OCI-LY3 (cell line): ENCODE measurements around the gene MB21D2.
"Not testable (repeated sequence)": the region's sequence is repeated elsewhere in the genome, so short reads cannot be mapped to it uniquely, and the experiment has no call there.

Source experiments
- H2AFZ ChIP-seq: fragments of 200-600, 300-600 bp; shearing (Covaris generic); 2 replicates; pipeline ENCODE4 v1.6.0; 2014; ENCODE audit warnings: antibody characterized with exemption, low read depth, low read length
- H3K27ac ChIP-seq: fragments of 200-600, 300-600 bp; sonication (generic); 2 replicates; pipeline ENCODE4 v1.5.1; 2014; ENCODE audit warnings: mild to moderate bottlenecking, low read length, moderate library complexity, mixed read lengths
- H3K27me3 ChIP-seq: fragments of 200-600, 300-600 bp; sonication (generic); 2 replicates; pipeline ENCODE4 v1.6.1; 2014; ENCODE audit warnings: low read depth, low read length, mixed read lengths
- H3K36me3 ChIP-seq: fragments of 200-600, 300-600 bp; sonication (generic); replicated peaks from 2 replicates; pipeline ENCODE3; 2014; ENCODE audit warnings: low read depth, low read length, mixed read lengths
- H3K4me1 ChIP-seq: fragments of 300-600, 200-600 bp; sonication (generic); 2 replicates; pipeline ENCODE4 v1.6.1; 2014; ENCODE audit warnings: low read length, mixed read lengths
- H3K4me2 ChIP-seq: fragments of 200-600, 300-600 bp; sonication (generic); 2 replicates; pipeline ENCODE4 v1.6.1; 2014; ENCODE audit warnings: low read length, mixed read lengths
- H3K4me3 ChIP-seq: fragments of 300-600, 200-600 bp; sonication (generic); 2 replicates; pipeline ENCODE4 v1.5.1; 2014; ENCODE audit warnings: antibody characterized with exemption, mild to moderate bottlenecking, low read length, moderate library complexity
- H3K79me2 ChIP-seq: fragments of 300-600, 200-600 bp; shearing (Covaris generic); 2 replicates; pipeline ENCODE4 v1.6.1; 2014; ENCODE audit warnings: mild to moderate bottlenecking, low read length, mixed read lengths
- H3K9ac ChIP-seq: fragments of 300-600, 200-600 bp; shearing (Covaris generic); 2 replicates; pipeline ENCODE4 v1.6.0; 2014; ENCODE audit warnings: mild to moderate bottlenecking, low read length, moderate library complexity
- H3K9me3 ChIP-seq: fragments of 200-600, 300-600 bp; shearing (Covaris generic); 2 replicates; pipeline ENCODE4 v1.6.1; 2014; ENCODE audit warnings: low read length, mixed read lengths; ENCODE audit not compliant: insufficient read depth
- H4K20me1 ChIP-seq: fragments of 200-600, 300-600 bp; sonication (generic); 2 replicates; pipeline ENCODE4 v1.6.1; 2016; ENCODE audit warnings: low read length, mixed read lengths; ENCODE audit not compliant: insufficient read depth
- CTCF ChIP-seq: fragments of 200-600, 300-600 bp; sonication (generic); IDR thresholded peaks from 2 replicates; pipeline ENCODE4 v1.5.1; 2014; ENCODE audit warnings: antibody characterized with exemption, low read length, low read depth
- EZH2phosphoT487 ChIP-seq: fragments of 200-600 bp; shearing (Covaris generic); IDR thresholded peaks from 2 replicates; pipeline ENCODE4 v1.6.1; 2018; ENCODE audit warnings: antibody characterized with exemption, mixed run types, low read depth

The MB21D2 gene, protein sequence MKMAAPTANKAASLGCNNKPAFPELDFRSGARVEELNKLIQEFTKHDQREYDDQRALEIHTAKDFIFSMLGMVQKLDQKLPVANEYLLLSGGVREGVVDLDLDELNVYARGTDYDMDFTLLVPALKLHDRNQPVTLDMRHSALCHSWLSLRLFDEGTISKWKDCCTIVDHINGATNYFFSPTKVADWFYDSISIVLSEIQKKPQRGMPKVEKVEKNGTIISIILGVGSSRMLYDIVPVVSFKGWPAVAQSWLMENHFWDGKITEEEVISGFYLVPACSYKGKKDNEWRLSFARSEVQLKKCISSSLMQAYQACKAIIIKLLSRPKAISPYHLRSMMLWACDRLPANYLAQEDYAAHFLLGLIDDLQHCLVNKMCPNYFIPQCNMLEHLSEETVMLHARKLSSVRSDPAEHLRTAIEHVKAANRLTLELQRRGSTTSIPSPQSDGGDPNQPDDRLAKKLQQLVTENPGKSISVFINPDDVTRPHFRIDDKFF

DNA sequence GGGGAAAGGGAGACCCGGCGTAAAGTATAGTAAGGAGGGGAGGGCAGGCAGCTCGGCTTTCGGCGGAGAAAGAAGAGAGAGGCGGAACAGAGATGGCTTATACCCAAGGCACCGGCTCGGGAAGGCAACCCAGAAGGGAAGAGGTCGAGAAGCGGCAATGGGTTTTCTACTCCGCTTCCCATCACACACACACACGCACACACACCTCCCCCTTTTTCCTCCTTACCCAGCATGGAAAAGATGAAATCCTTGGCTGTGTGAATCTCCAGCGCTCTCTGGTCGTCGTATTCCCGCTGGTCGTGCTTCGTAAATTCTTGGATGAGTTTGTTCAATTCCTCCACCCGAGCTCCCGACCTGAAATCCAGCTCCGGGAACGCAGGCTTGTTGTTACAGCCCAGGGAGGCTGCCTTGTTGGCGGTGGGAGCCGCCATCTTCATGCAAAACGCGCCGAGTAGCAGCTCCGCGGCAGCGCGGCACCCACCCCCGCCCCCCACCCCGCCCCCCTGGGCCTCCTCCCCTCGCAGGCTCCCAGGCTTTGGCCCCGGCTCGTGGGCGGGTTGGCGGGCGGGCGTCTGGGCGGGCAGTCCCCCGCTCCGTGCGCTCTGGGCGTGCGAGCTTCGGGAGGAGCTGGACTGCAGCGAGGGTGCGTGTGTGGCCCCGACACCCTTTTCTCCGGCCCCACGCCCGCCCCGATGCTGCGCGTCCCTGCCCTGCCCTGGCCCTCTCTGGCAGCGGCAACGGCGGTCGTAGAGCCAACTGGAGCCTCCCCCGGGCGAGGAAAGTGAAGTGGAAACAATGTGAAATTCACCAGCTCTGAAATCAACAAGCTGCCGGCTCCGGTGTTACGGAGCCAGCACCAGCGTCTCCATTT lies at the start of gene MB21D2:
Gene MB21D2 (minus strand): TSS at position 453 of the 871 bp plus-strand sequence. CDS start 16 bp downstream, at position 437.
- no peaks in the 10 kb centered on the region for H3K36me3 ChIP-seq
- no peaks in the 10 kb centered on the region for H3K9me3 ChIP-seq
- H3K27me3 ChIP-seq: peaks cover 9% of the 10 kb centered on the region
- TF ChIP-seq CTCF: no peak
- no peak for TF ChIP-seq EZH2phosphoT487
- no peak within 1 kb of the TSS for H3K9ac ChIP-seq
- no peak within 1 kb of the TSS for H3K4me3 ChIP-seq
- no peak within 1 kb of the TSS for H3K27ac ChIP-seq
- no peak within 1 kb of the TSS for H2AFZ ChIP-seq
- no peaks in the 10 kb centered on the region for H3K79me2 ChIP-seq
- no peaks in the 10 kb centered on the region for H3K4me1 ChIP-seq
- H4K20me1 ChIP-seq: no peaks in the 10 kb centered on the region
- no peak within 1 kb of the TSS for H3K4me2 ChIP-seq

DNA sequence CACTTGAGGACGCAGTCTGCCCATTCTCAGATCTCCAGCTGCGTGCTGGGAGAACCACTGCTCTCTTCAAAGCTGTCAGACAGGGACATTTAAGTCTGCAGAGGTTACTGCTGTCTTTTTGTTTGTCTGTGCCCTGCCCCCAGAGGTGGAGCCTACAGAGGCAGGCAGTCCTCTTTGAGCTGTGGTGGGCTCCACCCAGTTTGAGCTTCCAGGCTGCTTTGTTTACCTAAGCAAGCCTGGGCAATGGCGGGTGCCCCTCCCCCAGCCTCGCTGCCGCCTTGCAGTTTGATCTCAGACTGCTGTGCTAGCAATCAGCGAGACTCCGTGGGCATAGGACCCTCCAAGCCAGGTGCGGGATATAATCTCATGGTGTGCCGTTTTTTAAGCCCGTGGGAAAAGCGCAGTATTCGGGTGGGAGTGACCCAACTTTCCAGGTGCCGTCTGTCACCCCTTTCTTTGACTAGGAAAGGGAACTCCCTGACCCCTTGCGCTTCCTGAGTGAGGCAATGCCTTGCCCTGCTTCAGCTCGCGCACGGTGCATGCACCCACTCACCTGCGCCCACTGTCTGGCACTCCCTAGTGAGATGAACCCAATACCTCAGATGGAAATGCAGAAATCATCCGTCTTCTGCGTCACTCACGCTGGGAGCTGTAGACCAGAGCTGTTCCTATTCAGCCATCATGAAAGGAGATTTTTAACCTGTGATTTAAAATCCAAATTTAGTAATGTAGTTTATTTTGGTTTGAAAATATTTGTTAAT lies 47.5 kb upstream of the MB21D2 start:
- not testable (repeated sequence) for H3K79me2 ChIP-seq, H4K20me1 ChIP-seq, H3K9ac ChIP-seq, H3K4me2 ChIP-seq, H2AFZ ChIP-seq, H3K27me3 ChIP-seq, H3K9me3 ChIP-seq, H3K27ac ChIP-seq, H3K36me3 ChIP-seq, H3K4me1 ChIP-seq, H3K4me3 ChIP-seq

DNA sequence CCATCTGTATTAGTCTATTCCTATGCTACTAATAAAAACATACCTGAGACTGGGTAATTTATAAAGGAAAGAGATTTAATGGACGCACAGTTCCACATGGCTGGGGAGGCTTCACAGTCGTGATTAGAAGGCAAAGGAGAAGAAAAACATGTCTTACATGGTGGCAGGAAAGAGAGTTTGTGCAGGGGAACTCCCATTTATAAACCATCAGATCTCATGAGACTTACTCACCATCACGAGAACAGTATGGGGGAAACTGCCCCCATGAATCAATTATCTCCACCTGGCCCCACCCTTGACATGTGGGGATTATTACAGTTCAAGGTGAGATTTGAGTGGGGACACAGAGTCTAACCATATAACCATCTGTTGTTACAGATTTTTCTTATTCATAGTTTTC lies 42.1 kb upstream of the MB21D2 start:
- Histone ChIP-seq H3K9ac (no peak overlapping the region), H3K4me2 (no peak overlapping the region), H4K20me1 (no peaks in the 10 kb centered on the region), H2AFZ (no peak overlapping the region), H3K9me3 (no peaks in the 10 kb centered on the region), H3K27ac (no peak overlapping the region), H3K27me3 (no peaks in the 10 kb centered on the region), H3K4me1 (no peaks in the 10 kb centered on the region), H3K4me3 (no peak overlapping the region), H3K79me2 (no peaks in the 10 kb centered on the region), H3K36me3 (no peaks in the 10 kb centered on the region)
- TF ChIP-seq EZH2phosphoT487 (no peak), CTCF (no peak)

DNA sequence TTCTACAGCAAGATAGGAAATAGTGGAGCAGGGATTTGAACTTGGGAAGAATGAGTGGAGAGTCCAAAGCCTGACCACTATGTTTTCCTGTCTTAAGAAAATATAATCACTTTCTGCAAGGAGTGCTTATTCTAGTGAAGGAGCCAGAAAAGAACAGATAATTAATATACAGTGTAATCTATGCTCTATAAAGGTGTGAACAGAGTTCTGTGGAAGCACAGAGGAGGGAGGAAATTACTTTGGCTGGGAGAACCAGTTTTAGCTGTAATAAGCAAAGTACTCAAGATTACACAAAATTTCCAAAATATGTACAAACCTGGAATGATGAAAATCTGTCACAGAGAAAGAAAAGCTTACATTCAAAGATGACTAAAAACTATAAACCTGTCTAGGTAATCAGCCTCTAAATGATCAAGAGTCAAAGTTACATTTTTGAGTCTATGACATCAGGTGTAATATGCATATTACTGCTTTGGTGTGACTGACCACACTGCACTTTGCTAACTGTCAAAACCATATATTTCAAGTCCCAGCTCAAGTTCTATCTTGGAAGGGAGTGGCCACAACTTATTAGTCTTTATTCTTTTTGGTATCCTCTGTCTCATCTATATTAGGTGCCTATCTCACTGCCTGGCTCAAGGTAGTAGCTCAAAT lies 40.7 kb upstream of the MB21D2 start:
- Histone ChIP-seq H3K36me3 (no peaks in the 10 kb centered on the region), H3K4me2 (no peak overlapping the region), H3K9me3 (no peaks in the 10 kb centered on the region), H4K20me1 (no peaks in the 10 kb centered on the region), H3K27ac (no peak overlapping the region), H3K27me3 (no peaks in the 10 kb centered on the region), H2AFZ (no peak overlapping the region), H3K79me2 (no peaks in the 10 kb centered on the region), H3K4me1 (no peaks in the 10 kb centered on the region), H3K9ac (no peak overlapping the region), H3K4me3 (no peak overlapping the region)
- TF ChIP-seq EZH2phosphoT487 (no peak), CTCF (no peak)
